HG02938 (cell line): ENCODE measurements around the gene DROSHA.
"Not testable (repeated sequence)": the region's sequence is repeated elsewhere in the genome, so short reads cannot be mapped to it uniquely, and the experiment has no call there.

Experiments used
- ATAC-seq: cut with Tn5 transposase; IDR thresholded peaks from one replicate; pipeline ENCODE4 v1.9.1; 2021; ENCODE audit warnings: mild to moderate bottlenecking, moderate library complexity; ENCODE audit not compliant: unreplicated experiment

DROSHA gene

GRCh38 chr5:31531888-31532547 lies at the start of gene DROSHA, which contains the start of gene C5orf22:
DROSHA (minus strand) TSS chr5:31532093; CDS start chr5:31529059, 3,034 bp downstream.
C5orf22 (plus strand) TSS chr5:31532301; CDS start chr5:31532393, 92 bp downstream.
- peak; percentile 92 for ATAC-seq

GRCh38 chr5:31579558-31579957 lies 47.7 kb upstream of the DROSHA start:
- no peak for ATAC-seq

- ATAC-seq = no peak
Observed at GRCh38 chr5:31577438-31577837, 45.5 kb upstream of the DROSHA start.

GRCh38 chr5:31574772-31575171 lies 42.9 kb upstream of the DROSHA start:
- ATAC-seq = no peak

GRCh38 chr5:31573494-31574142 lies 41.7 kb upstream of the DROSHA start:
- ATAC-seq = peak; percentile 89

- ATAC-seq = no peak
Observed at GRCh38 chr5:31569068-31569467, 37.2 kb upstream of the DROSHA start.

GRCh38 chr5:31568302-31568835 lies 36.5 kb upstream of the DROSHA start:
- ATAC-seq = no peak

GRCh38 chr5:31566362-31566761 lies 34.5 kb upstream of the DROSHA start:
- ATAC-seq = not testable (repeated sequence)

GRCh38 chr5:31563216-31563615 lies 31.3 kb upstream of the DROSHA start:
- no peak for ATAC-seq

GRCh38 chr5:31561946-31562345 lies 30.1 kb upstream of the DROSHA start:
- no peak for ATAC-seq

GRCh38 chr5:31559942-31560341 lies 28.0 kb upstream of the DROSHA start:
- no peak for ATAC-seq

- ATAC-seq = no peak
Observed at GRCh38 chr5:31556461-31556860, 24.6 kb upstream of the DROSHA start.

- ATAC-seq = no peak
Observed at GRCh38 chr5:31554552-31554951, 22.7 kb upstream of the DROSHA start.

- no peak for ATAC-seq
Observed at GRCh38 chr5:31553863-31554262, 22.0 kb upstream of the DROSHA start.

- no peak for ATAC-seq
Observed at GRCh38 chr5:31551878-31552277, 20.0 kb upstream of the DROSHA start.

GRCh38 chr5:31549114-31549513 lies 17.2 kb upstream of the DROSHA start:
- ATAC-seq = not testable (repeated sequence)

GRCh38 chr5:31537851-31538250 lies 6.0 kb upstream of the DROSHA start:
- ATAC-seq = no peak

- ATAC-seq = no peak
Observed at GRCh38 chr5:31537349-31537748, 5.5 kb upstream of the DROSHA start.

- ATAC-seq = no peak
Observed at GRCh38 chr5:31536873-31537272, 5.0 kb upstream of the DROSHA start.

GRCh38 chr5:31534527-31535046 lies 2.7 kb upstream of the DROSHA start:
- ATAC-seq = no peak

GRCh38 chr5:31531543-31531887 lies 378 bp downstream of the DROSHA start:
- peak; percentile 41 for ATAC-seq
